DMS114 treated with DMSO at 0.1 percent for 48 hours (cell line): ENCODE data around the gene TTBK2.
"Not testable (repeated sequence)": the region's sequence is repeated elsewhere in the genome, so short reads cannot be mapped to it uniquely, and the experiment has no call there.

ENCODE experiments used
- DNase-seq: peaks from one replicate; lab custom pipeline; 2025; ENCODE audit not compliant: unreplicated experiment; lab: John Stamatoyannopoulos, UW

Gene TTBK2

DNA sequence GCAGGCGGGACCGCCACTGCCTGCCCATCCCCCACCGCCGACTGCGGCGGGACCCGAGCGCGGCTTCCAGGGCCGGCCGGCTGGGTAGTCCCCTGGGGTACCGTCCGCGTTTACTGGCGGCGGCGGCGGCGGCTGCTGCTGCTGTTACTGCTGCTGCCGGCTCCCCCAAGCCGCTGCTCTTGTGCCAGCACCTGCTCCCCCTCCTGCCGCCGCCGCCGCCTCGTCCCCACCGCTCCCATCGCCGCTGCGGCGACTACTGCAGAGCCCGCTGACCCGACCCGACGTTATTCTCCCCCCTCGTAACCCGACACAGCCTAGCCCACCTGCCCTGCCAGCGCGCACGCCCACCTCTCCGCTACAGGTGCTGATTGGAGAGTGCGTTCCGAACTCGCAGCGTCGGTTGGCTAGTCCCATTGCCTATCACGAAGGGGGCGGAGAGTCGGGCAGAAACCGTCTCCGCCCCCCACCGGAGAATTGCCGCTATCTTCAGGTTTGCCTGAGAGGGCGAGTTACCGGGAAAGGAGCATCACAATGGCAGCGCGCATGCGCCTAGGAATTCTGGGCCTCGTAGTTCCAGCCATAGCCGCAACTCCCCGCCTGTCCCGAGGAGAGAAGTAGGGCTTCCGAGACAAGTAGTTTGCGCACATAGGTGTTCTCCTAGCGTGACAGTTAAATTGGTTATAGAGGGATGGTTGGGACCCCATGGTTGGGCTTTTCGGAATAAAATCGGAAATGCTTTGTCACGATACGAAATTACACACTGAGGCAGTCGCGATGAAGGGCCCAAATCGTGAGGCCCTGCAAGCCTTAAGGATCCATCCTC, at the start of gene TTBK2:
TSS of gene TTBK2 (minus strand) at position 260 of the 823 bp plus-strand sequence. CDS start 42,161 bp downstream, outside the sequence.
- peak; percentile 99 for DNase-seq

GRCh38 chr15:42964476-42964875, 43.9 kb upstream of the TTBK2 start:
- DNase-seq, result no peak

- DNase-seq, result no peak
Observed at GRCh38 chr15:42955518-42955917, 34.9 kb upstream of the TTBK2 start.

- no peak for DNase-seq
Observed at GRCh38 chr15:42954291-42954690, 33.7 kb upstream of the TTBK2 start.

DNA sequence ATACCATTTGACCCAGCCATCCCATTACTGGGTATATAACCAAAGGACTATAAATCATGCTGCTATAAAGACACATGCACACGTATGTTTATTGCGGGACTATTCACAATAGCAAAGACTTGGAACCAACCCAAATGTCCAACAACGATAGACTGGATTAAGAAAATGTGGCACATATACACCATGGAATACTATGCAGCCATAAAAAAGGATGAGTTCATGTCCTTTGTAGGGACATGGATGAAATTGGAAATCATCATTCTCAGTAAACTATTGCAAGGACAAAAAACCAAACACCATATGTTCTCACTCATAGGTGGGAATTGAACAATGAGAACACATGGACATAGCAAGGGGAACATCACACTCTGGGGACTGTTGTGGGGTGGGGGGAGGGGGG, 28.3 kb upstream of the TTBK2 start:
- DNase-seq, result not testable (repeated sequence)

DNA sequence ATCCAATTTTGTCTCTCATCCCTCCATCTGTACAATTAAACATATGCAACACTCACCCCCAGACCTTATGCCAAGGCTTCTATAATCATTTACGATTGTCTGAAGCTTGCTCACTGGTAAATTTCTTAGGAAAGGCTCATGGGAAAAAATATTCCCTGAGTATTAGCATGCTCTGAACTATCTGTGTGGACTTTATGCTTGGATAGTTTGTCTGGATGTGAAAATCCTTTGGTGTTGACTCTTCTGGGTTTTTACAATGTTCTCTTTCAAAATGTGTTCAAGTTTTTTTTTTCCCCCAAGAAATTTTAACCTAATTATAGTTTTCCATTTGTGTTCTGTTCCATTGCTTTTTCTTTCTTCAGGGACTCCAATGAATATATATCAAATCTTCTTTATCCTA, 19.9 kb upstream of the TTBK2 start:
- no peak for DNase-seq

- DNase-seq, result no peak
Observed at GRCh38 chr15:42939841-42940240, 19.3 kb upstream of the TTBK2 start.

DNA sequence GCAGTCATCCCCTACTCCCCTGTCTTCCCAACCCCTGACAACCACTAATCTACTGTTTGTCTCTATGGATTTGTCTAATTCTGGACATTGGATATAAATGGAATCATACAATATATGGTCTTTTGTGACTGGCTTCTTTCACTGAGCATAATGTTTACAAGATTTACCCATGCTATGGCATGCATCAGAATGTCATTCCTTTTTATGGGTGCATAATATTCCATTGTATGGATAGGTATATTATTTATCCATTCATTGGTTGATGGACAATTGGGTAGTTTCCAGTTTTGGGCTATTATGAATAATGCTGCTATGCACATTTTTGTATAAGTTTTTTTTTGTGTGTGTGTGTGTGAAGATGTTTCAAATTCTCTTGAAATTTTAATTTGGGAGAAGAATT, 16.6 kb upstream of the TTBK2 start:
- DNase-seq, result no peak

DNA sequence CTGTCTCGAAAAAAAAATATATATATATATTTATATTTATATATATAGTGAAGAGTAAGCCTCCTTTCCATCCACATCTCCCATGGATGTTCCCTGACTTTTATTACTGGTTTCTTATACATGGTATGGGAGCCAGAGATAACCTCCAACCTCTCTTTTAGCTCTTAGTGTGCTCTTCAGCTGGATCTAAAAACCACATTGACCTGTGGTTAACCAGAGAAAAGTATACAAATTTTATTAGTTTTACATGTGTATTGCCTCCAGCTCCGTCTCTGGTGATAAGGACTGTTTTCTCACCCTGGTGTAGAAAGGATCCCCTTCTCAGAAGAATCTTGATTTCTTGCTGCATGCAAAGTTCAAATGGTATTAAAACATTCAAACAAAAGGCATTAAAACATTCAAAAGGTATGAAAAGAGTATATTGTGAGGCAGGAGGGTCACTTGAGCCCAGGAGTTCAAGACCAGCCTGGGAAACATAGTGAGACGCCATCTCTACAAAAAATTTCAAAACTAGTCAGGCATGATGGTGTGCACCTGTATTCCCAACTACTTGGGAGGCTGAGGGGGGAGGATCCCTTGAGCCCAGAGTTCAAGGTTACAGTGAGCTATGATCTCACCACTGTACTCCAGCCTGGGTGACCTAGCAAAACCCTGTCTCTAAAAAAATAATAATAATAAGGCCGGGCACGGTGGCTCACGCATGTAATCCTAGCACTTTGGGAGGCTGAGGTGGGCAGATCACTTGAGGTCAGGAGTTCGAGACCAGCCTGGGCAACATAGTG, 13.5 kb upstream of the TTBK2 start:
- no peak for DNase-seq

- DNase-seq, result no peak
Observed at GRCh38 chr15:42932833-42933515, 12.4 kb upstream of the TTBK2 start.

- DNase-seq, result no peak
Observed at GRCh38 chr15:42931702-42932486, 11.3 kb upstream of the TTBK2 start.

DNA sequence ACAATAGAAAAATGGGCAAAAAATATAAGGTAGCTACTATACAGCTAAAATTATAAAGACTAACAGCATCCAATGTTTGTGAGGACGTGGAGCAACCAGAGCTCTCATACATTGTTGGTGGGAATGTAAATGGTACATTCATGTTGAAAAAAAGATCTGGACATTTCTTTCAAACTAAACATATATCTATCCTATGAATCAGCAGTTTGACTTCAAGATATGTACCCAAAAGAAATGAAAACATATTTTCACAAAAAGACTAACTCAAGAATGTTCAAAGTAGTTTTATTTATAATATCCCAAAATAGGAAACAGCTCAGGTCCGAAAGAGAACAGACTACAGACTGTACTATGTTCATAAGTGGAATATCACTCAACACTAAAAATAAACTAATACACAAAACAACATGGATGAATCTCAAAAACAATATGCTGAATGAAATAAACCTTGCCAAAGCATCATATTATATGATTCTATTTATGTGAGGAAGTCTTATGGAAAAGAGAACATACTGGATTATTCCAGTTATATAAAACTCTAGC, 8.8 kb upstream of the TTBK2 start:
- no peak for DNase-seq

DNA sequence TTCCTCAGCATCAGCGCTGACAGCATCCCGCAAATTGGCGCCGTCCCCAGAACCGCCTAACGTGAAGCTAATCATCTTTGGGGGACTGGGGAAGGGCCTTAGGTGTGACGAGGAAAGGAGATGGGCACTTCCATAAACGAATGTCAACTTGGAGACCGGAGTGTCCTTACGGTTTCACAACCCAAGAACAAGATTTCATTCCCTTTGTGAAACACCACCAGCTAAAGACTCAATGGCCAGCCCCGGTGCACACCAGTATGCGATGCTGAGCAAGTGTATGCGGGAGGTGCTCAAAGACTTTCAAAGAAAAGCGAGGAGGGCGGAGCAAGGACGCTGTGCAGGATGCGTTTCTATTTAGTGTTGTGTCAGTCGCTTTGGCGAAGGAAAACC, 759 bp upstream of the TTBK2 start:
- DNase-seq, result peak; percentile 23

DNA sequence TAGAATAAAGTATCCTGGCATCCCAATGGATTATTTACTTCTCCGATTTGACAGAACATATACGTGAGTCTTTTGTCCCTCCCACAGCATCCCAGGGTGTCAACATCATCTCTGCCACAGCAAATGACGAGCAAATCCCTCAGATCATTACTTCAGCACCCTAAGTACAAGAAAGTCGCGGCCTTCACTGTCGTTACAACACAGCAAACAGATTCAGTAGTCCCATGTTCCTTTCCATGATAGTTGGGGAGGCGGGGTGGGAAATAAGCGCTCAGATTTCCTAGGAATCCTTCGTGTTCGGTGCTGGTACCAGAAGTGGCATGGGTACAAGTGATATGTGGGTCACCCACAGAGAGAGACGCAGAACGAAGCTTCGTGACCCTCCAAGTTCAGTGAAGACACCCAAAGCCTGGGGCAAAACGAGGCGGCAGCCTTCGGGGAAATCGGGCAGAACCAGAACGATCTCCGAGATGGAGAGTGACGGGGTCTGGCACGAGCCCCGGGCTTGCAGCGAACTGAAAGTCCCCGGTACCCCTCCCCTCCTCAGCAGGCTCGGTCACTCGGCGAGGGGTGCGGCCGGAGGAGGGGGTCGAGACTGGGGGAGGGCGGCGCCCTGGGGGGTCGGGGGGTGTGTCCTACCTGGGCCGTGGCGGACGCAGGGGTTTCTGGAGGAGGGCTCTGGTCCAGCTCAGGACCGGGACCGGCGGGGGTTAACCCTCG, 619 bp downstream of the TTBK2 start:
- DNase-seq, result peak; percentile 14

GRCh38 chr15:42919308-42919707, 1.3 kb downstream of the TTBK2 start:
- DNase-seq, result no peak

GRCh38 chr15:42918047-42918446, 2.5 kb downstream of the TTBK2 start:
- DNase-seq, result no peak

GRCh38 chr15:42915654-42916315, 4.8 kb downstream of the TTBK2 start:
- no peak for DNase-seq

GRCh38 chr15:42914728-42915497, 5.7 kb downstream of the TTBK2 start:
- peak; percentile 29 for DNase-seq
